GF-D8 (cell line): ENCODE data around the gene THAP4.
"Not testable (repeated sequence)": the region's sequence is repeated elsewhere in the genome, so short reads cannot be mapped to it uniquely, and the experiment has no call there.

ENCODE experiments used
- DNase-seq: peaks from one replicate; lab custom pipeline; 2025; lab: John Stamatoyannopoulos, UW

The THAP4 gene

DNA sequence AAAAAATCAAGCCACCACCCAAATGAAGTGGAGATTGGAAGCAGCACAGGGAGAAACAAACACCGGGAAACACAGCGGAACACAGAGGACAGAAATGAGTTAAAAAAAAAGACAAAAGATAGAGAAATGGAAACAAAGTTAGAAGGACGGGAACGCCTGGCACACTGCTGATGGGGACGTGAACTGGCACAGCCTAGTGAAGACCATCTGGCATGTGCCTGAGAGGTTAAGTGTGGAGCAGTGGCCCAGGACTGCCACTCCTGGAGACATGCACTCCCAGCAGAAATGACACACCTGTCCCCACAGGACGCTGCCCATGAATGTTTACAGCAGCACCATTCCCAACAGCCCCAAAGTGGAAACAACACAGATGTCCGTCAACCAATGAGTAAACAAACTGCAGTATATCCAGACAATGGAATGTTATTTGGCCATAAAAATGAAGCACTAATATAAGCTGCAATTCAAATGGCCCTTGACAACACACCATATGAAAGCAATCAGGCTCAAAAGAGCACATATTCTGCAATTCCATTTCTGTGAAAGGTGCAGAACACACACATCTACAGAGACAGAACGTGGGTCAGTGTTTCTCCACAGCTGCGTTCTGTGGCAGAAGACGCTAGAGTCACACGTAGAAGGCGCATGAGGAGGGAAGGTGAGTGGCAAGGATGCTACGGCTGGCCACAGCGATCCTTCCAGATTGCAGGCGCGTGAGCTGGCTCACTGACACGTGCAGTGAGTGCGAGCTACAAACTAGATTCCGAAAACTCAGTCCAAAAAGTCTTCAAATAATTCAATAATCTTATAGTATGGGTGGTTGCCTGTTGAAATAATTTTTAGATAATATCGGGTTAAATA lies 24.6 kb downstream of the THAP4 start:
- no peak for DNase-seq

DNA sequence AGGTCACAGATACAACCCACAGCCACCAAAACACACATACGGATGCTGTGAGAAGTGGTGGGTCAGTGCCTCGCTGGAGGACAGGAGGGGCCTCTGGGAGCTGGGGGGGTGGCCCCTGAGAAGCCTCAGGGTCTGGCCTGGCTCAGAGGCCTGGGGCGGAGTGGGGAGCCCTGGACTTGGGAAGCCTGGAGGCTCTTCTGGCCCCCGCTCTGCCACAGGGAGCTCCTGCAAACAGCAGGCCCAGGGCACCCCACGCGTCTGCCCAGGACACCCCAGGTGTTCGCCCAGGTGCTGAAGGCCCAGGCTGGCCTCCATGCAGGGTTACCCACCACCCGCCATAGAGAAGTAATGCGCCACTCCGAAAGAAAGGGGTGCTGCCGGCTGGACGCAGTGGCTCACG lies 25.9 kb downstream of the THAP4 start:
- no peak for DNase-seq

DNA sequence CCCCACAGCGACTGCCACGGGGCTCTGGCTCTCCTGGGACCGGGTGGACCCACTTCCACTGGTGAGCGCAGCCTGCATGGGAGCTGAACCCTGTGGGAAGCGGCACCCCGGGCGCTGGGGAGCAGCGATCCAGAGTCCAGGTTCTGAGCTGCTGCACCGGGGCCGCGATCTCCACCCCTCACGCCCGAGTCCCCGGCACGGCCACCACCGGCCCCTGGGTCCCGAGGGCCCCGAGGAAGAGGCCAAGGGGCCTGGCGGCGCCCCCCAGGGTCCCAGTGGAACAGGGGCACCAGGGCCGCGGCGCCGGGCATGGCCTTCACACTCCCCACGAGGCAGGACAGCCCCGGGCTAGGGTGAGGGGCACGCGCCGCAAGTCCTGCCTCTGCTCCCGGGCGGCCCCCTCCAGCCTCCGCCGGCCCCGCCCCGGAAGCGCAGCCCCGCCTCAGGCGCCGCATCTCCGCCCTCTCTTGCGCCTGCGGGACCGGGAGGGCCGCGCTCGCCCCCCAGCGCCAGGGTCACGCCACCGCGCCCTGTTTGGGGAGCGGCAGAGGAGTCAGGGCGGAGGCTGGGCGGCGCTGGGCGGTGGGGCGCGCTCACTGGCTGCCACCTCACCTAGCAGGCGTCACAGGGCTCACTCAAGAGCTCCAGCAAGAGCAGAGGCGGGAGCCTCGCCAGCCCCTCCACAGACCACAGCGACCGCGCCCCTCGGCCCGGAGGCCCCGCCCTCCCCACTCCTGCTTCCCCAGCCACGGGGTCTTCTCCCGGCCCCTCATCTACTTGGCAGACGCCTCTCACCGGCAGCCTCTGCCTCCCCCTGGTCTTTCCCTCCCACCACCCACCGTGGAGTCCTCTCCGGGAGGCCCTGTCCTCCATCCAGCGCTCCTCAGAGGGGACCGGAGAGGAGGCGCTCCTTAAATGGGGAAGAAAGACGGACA lies 26.8 kb downstream of the THAP4 start:
- no peak for DNase-seq

DNA sequence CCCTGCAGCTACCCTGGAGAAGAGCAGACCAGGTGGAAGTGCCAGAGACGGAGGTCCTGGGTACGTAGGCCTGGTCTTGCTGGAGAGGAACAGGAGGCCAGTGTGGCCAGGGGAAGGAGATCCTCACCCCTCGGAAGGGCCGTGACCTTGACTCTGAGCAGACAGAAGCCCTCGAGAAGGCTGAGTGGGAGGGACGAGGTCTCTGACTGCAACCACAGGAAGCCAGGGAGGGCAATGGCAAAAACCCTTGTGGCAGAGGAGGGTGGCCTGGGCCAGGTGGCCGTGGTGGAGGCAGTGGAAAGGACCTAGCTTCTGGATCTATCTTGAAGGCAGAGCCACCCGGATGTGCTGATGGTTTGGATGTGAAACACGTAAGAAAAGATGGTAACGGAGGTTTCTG lies 28.1 kb downstream of the THAP4 start:
- DNase-seq, result peak; percentile 8

DNA sequence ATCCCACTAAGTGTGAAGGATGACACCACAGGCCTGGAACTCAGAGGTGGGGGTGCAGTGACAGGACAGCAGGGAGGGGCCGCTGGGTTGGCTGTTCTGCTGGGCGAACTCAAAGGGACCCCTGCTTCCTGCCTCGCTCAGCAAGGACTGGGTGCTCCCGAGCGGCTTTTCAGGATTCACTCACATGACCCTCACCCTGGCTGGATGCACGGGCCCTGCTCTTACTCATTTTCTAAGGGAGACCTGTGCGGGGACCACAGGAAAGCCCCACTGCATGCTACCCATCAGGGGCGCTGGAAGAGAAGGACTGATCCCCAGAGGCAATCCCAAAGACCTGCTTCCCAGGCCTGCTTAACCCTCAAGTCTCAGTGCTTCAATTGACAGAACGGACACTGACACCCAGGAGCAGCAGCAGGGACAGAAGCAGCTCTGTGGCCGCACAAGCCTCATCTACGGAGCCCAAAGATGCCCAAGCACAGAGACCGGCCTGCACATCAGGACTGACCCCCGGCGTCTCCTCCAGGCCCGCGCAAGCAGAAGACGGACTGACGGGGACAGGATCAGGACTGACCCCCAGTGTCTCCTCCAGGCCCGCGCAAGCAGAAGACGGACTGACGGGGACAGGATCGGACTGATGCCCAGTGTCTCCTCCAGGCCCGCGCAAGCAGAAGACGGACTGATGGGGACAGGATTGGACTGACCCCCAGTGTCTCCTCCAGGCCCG lies 29.6 kb downstream of the THAP4 start:
- no peak for DNase-seq

DNA sequence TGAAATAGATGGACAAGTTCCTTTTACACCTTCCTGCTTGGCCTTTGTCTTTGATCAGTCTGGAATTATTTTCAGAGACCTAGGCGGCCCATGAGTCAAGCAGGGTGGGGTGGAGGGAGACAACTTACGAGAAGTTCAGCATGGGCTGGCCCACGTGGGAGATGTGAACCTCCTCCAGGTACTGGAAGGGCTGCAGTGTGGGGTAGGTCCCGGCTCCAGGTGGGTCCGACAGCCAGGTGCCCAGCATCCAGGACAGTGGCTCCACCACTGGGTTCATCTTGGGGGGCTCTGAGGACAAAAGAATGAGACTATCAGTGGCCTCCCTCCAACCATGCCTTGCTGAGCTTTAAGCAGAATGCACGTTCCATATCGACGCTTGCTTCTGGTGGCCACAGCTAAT lies 30.8 kb downstream of the THAP4 start:
- DNase-seq, result no peak

DNA sequence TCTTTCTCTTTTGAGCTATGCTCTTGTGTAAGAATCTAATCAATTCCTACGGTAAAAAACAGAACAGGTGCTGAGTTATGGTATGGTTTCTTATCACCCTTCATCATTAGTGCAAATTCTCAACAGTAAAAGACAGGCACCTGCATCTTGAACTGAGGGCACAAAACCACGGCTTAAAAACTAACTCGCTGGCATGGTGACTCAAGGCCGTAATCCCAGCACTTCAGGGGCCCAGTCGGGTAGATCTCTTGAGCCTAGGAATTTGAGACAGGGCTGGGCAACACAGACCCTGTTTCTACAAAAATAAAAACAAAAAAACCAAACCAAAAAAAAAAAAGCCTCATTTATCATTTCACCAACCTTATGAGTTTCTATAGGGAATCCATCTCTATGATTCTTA lies 33.3 kb downstream of the THAP4 start:
- DNase-seq, result no peak

DNA sequence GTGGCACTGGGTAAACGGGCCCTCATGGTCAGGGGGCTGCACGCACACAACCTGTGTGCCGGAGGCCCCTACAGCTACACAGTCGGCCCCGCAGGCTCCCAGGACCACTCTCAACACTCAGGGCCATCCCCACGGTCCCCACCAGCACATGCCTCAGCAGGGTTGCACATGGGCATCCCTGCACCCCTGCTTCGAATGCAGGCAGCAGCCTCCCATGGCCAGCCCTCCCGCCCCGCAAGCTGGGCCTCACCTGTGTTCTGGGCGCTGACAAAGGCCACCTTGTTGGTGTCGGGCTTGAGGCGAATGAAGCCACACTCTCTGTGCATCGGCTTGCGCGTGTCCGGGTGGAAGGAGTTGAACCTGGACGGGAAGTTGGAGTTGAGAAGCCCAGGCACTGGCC lies 34.2 kb downstream of the THAP4 start:
- no peak for DNase-seq

DNA sequence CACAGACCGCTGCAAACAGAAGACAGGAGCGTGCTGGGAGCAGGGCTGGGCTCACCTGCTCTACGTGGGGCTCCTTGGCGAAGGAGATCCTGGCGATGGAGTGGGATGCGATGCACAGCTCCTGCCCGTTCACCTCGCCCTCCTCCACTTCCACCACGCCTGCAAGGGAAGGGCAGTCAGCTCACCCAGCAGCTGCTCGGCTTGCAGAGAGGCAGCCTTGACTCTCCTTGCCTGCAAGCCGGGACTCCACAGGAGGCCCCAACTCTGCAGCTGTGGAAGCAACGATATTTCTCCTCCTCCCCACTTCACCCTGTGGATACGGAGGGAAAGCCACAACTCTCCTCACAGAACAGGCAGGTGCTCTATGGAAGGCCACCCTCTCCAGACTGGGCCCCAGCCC lies 35.1 kb downstream of the THAP4 start:
- DNase-seq, result no peak

DNA sequence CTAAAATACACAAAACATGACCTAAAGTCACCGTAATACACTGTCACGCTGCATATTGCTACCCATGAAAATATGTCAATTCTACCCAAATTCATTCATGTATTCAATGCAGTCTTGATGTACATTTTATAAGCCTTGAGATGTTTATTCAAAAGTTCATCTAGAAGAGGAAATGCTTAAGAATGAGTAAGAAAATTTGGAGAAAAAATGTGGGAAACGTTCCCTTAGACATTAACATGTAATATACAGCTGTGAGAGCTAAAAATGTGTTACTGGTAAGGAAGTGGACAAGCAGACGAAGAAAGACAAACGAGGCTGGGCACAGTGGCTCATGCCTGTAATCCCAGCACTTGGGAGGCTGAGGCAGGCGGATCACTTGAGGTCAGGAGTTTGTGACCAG lies 37.3 kb downstream of the THAP4 start:
- DNase-seq, result no peak

DNA sequence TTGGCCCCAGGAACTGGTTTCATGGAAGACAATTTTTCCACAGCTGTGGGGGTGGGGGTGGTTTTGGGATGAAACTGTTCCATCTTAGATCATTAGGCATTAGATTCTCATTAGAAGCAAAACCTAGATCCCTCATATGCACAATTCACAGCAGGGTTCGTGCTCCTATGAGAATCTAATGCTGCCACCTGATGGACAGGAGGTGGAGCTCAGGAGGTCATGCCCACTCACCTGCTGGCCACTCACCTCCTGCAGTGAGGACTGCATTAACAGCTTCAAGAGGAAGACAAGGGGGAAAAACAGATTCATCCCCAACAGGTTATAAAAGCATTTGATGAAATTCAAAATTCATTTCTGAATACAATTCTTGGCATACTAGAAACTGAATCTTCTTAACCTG lies 38.5 kb downstream of the THAP4 start:
- DNase-seq, result no peak

DNA sequence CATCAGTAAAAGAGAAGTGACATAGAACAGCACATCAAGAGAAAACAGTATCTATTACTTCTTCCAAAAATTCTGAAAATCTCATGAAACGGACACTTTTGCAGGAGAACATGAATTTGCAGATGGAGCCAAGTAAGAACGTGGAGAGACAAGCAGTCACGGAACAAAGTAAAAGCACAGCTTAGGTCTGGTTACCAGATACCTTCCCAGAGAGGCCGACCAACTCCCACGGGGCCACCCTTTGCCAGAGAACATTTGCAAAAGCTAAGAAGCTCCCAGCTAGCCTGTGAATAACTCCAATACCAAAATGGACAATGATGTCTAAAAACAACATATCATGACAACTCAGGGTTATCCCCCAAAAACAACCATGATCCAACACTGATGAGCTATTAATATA lies 38.9 kb downstream of the THAP4 start:
- no peak for DNase-seq

DNA sequence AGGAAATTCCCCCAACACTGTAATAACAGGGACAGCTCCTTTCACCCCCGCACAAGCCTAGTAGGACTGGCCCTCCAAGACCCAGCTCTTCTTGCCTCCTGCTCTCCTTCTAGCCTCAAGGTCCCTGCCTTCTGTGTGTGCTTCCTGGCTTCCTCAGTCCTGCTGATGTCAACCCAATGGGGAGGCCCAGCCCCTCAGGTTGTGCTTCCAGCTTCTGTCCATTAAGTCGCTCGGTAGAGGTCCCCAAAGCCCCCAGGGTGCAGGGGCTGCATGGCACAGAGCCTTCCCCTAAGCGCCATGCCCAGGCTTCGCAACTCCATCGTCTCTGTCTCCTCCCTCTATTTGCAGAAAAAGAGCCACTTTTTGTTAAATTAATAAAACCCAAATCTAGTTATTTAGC lies 39.4 kb downstream of the THAP4 start:
- no peak for DNase-seq

DNA sequence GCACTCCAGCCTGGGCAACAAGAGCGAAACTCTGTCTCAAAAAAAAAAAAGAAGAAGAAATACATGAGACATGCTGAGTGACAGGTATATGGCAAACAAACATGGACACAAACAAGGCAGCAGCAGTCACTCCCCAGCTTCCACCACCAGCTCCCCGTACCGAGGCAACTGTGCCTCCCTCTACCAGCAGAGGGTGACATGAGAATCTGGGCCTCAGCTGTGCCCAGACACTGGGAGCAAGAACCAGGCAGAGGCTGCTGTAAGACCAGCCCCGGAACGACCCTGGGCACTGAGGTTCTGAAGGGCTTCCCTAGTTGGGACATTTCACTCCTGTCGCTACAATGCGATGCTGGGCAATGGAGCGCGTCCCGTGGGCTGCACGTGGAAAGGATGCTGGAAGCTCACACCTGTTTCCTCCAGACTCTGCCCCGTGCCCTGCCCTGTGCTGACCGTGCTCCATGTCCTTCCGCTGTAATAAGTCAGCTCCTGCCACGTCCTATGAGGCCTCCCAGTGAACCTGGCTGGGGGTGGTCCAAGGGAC lies 41.3 kb downstream of the THAP4 start:
- DNase-seq, result no peak

DNA sequence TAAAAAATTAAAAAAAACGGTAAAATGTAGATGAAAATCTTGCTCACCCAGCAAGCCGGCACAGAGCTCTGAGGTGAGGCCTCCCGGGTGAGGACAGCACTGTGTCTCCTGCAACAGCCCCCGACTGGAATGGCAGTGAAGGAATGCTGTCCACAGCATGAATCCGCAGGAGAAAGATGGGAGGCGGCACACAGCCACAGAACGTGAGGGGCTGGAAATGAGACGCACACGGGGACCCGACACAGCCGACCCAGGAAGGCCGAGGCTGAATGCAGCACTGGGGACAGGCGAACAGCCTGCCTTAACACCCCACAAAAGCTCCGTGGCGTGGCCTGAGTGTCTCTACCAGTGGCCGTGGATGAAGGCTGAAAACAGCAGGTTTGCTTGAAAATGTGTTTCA lies 43.7 kb downstream of the THAP4 start:
- no peak for DNase-seq

DNA sequence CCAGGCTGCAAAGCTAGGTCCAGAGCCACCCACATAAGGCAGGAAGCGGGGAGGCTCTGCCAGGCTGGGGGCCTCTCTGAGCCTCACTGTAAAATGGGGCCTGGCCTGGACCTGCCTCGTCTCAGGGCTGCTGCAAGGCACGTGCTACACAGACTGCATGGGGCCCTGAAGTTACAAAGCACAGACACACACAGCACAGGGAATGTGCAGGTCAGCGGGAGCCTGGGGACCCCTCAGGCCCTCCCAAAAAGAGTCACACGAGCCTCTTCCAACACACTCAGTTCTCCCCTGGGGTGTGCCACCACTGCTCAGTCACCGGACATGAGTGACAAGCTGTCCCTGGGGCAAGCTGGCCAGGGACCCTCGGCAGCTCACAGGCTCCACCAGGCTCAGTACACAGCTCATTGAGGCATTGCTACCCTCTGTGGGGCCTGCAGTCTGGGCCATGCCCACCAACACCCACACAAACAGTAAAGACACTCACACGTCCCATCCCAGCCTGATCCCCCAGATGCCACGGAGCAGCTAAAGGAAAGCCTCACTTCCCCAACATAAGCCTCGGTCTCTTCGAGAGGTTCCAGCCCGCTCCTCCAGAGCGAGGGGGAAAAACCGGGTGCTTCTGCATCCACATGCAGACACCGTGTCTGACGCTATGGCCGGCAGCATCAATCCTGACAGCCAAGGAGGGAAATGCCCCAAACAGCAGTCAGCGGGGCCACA lies 44.7 kb downstream of the THAP4 start:
- no peak for DNase-seq

DNA sequence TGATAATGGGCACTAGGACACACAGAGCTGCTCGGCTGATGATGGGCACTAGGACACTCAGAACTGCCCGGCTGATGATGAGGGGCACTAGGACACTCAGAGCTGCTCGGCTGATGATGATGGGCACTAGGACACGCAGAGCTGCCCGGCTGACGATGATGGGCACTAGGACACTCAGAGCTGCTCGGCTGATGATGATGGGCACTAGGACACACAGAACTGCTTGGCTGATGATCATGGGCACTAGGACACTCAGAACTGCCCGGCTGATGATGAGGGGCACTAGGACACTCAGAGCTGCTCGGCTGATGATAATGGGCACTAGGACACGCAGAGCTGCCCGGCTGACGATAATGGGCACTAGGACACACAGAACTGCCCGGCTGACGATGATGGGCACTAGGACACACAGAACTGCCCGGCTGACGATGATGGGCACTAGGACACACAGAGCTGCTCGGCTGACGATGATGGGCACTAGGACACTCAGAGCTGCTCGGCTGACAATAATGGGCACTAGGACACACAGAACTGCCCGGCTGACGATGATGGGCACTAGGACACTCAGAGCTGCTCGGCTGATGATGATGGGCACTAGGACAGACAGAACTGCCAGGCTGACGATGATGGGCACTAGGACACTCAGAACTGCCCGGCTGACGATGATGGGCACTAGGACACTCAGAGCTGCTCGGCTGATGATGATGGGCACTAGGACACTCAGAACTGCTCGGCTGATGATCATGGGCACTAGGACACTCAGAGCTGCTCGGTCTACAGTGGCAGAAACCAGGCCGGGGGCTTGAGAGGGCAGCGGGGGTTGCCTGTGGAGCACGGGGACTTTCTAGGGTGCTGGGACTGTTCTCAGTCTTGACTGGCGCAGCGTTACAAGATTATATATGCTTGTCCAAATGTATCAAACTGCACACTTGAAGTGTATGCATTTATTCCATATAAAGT lies 46.2 kb downstream of the THAP4 start:
- not testable (repeated sequence) for DNase-seq

DNA sequence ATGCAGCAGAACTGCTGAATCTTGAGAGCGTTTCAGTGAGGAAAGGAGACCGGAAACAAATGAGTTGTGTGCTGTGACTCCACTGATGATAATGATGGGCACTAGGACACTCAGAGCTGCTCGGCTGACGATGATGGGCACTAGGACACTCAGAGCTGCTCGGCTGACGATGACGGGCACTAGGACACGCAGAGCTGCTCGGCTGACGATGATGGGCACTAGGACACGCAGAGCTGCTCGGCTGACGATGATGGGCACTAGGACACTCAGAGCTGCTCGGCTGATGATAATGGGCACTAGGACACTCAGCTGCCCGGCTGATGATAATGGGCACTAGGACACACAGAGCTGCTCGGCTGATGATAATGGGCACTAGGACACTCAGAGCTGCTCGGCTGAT lies 47.1 kb downstream of the THAP4 start:
- DNase-seq, result not testable (repeated sequence)

DNA sequence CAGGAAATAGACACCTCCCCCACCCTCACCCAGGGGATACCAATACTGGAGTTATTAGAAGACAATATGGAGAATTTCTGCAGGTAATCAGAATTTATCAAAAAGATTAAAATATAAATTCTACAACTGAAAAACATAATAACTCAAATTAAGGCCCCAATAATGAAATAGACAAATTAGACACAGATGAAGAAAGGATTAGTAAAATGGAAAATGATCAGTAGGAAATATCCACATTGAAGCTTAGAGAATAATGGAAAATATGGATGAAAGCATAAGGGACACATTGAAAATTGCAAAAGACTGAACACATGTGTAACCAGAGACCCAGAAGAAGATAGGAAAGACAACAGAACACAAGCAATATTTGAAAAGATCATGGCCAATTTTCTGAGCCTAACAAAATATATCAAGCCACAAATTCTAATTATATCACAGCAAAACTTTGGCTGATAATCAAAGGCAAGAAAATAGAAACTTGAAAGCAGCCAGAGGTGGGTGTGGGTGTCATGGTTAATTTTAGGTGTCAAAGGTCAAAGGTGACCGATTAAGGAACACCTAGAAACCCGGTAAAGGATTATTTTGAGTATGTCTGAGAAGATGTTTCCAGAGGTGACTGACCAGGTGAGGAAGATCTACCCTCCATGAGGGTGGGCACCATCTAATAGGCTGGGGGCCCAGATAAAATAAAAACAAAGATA lies 50.2 kb downstream of the THAP4 start:
- DNase-seq, result no peak

DNA sequence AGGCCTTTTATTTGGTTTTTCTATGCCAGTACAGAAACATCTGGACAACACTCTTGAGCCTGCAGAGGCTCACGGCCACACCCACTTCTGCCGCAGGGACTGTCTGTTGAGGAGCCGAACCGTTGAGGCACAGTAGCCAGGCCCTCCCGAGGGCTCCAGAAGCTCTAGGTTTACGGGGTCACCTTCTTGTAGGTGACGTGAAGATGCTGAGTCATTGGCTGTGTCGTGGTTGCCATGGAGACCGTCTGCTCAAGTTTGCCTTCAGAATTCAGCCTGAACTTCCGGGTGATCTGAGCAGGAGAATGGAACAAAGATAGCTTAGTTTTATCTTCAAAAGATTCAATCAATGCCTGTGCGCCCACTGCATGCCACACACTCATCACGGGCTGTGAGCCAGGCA lies 52.5 kb downstream of the THAP4 start:
- no peak for DNase-seq
